PFSK-1 (cell line): Measurements from ENCODE around the gene MTG2.

Source experiments
- POLR2AphosphoS5 ChIP-seq: IDR thresholded peaks from 2 replicates; pipeline ENCODE4 v1.6.1; 2012; ENCODE audit warnings: low read depth, mild to moderate bottlenecking, control low read depth, low read length, moderate library complexity
- TF ChIP-seq, protein P1 (sequence below), 2 experiments: IDR thresholded peaks; 2 replicates each; pipeline versions ENCODE4 v1.6.1 to v1.8.0; 2011 to 2012; ENCODE audit warnings: low read depth in 2 of 2, low read length in 2 of 2, control low read depth in 1 of 2, inconsistent platforms in 1 of 2, mild to moderate bottlenecking in 1 of 2, moderate library complexity in 1 of 2; ENCODE audit not compliant: insufficient read depth in 1 of 2

DNA sequence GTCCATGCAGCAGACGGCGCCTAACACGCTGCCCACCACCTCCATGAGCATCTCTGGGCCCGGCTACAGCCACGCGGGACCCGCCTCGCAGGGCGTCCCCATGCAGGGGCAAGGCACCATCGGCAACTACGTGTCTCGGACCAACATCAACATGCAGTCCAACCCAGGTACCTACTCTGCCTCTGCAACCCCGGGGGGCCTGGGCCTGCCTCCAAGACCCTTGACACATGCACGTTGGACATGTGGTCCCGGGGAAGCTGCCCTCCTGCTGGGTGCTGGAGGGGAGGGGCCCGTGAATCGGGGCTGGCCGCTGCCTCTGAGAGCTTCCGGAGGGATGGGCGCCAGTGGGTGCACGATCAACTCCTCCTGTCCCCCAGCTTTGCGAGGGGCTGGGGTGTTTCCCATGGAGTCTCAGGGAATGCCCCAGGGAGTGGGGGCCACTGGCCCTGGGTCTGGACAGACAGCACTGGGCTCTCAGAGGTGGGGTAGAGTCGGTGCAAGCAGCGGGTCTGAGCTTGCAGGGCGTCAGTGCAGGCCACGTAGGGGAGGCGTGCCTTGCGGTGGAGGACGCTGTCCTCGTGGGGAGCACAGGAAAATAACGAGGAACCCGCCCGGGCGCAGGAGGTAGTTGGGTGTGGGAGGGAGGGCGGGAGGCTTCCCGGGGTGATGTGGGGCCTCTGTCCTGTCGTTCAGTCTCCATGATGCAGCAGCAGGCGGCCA lies 19.9 kb upstream of the MTG2 start:
- no peak for TF ChIP-seq POLR2AphosphoS5
- TF ChIP-seq, protein P1, sequence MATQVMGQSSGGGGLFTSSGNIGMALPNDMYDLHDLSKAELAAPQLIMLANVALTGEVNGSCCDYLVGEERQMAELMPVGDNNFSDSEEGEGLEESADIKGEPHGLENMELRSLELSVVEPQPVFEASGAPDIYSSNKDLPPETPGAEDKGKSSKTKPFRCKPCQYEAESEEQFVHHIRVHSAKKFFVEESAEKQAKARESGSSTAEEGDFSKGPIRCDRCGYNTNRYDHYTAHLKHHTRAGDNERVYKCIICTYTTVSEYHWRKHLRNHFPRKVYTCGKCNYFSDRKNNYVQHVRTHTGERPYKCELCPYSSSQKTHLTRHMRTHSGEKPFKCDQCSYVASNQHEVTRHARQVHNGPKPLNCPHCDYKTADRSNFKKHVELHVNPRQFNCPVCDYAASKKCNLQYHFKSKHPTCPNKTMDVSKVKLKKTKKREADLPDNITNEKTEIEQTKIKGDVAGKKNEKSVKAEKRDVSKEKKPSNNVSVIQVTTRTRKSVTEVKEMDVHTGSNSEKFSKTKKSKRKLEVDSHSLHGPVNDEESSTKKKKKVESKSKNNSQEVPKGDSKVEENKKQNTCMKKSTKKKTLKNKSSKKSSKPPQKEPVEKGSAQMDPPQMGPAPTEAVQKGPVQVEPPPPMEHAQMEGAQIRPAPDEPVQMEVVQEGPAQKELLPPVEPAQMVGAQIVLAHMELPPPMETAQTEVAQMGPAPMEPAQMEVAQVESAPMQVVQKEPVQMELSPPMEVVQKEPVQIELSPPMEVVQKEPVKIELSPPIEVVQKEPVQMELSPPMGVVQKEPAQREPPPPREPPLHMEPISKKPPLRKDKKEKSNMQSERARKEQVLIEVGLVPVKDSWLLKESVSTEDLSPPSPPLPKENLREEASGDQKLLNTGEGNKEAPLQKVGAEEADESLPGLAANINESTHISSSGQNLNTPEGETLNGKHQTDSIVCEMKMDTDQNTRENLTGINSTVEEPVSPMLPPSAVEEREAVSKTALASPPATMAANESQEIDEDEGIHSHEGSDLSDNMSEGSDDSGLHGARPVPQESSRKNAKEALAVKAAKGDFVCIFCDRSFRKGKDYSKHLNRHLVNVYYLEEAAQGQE (IDR thresholded peaks at IDR 0.05; ENCODE audit: insufficient read depth in 1 of 2, low read depth in 2 of 2, low read length in 2 of 2): no peak
